ENCODE measurements around the gene PRPF6.

The PRPF6 gene

DNA sequence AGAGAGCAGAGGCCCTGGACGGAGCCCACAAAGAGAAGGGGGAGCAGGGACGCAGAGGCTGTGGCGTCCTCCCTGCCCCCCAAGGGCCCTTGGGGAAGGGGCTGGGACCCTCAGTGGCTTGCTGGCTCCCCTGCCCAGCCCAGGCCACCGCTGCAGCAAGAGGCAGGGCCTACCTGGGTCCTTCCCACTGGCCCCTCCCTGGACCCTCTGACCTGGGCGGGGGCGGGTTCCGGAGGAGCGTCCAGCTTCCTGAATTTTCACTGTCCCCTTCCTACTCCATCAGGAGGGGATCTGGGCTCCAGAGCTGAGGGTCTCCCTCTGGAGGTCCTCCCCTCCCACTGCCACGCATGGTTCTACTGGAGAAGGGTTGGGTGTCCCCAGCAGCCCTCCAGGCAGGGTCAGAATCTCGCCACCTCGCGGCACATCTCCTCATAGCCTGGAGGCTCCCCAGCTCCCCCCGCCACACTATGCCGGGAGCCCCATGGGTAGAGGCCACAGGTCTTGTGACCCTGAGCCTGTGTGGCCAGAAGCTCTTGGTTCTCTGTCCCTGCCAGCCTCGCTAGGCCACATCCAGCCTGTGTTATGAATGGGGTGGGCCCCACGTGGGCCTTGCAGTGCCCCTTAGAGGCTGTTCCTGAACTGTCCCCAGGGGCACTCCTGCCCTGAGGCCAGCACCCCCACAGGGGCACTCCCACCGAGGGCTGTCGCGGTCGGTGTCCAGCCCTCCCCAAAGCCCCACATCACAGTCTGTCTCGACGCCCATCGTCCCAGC lies 69.5 kb downstream of the PRPF6 start:
- DNase-seq, result no peak

DNA sequence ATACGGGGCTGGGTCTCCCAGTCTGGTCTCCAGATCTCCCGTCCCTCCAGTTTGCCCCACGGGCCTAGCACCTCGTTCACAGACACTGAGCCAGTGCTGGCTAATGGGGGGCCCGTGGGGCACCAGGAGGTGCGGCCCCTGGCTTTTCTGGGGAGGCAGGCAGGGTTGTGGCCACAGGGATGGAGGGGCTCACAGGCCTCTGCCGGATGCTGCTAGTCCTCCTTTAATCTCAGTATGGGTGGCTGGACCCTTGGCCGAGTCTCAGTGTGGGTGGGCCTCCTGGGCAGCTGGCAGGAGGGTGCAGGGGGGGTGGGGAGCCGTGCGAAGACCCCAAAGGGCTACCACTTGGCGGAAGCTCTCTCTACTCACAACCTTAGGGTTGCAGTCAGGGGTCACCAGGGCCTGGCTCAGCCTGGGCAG lies 70.1 kb downstream of the PRPF6 start:
- DNase-seq, result no peak

DNA sequence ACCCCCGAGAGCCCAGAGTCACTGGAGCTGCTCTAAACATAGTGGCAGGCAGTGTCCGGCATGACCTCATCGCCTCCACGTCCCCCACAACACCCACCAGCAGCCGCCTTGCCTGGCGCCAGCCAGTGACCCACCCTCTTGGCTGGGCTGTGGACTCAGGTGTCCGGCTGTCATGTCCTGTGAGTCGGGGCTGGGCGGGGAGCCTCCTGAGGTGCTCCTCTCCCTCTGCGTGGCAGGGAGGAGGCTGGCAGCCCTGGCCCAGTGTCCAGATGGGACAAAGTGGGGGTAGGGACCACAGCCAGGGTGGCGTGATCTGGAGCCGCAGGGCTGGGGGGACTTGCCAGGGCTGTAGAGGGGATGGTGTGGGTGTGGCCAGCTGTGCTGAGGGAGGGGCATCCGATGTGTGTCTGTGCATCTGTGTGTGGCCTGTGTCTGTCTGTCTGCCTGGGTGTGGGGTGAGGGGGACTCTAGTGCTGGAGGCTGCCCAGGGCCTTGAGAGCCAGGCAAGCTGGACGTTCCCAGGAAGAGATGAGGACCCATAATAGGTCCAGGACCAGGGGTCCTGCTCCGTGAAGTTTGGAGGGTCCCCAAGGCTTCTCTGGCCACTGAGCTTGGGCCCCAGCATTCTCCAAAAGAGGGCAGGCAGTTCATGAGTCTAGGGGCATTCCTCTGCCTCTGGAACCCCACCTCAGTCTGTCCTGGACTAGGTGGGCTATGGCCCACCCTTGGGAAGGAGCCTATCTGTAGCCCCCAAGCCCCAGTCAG lies 70.8 kb downstream of the PRPF6 start:
- DNase-seq, result no peak

GRCh38 chr20:64052326-64052722 lies 71.4 kb downstream of the PRPF6 start:
- no peak for DNase-seq

- no peak for DNase-seq
Measured at GRCh38 chr20:64052987-64053840, 72.3 kb downstream of the PRPF6 start.

DNA sequence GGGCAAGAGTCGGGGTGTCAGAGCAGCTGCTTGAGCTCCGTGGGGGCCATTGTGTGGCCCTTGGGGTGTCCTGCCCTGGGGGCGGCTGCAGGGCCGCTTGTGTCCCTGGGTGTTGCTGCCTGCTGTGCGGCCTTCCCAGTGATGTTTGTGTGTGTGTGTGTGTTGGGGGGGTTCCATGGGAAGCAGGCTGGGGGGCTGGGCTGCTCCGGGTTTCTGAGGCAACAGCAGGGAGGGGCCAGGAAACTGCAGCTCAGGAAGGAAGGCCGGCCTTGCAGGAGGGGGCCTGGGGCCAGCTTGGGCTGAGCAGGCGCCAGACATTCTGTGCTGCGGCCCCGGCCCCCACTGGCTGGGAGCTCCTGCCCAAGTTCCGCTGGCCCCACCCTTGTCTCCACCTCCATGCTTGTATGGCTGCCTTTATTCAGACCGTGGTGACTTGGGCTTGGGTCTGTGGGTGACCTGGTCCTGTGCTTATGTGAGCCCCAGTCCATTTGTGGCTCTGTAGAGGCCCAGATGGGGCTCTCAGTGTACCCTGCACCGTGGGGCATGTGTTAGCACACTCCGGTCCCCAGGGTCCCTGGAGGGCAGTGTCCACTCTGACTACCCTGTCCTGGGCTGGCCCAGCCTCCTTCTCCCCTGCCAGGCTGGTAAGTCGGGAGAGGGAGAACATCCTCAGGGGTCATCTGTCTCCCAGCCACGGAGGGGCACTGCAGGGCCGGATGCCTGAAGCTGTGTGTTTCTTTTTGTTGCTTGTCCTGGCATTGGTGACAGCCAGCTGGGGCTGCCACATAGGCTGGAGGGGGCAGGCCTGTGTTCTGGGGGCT lies 73.1 kb downstream of the PRPF6 start:
- DNase-seq, result no peak

GRCh38 chr20:64055396-64055892 lies 74.5 kb downstream of the PRPF6 start:
- DNase-seq, result no peak

DNA sequence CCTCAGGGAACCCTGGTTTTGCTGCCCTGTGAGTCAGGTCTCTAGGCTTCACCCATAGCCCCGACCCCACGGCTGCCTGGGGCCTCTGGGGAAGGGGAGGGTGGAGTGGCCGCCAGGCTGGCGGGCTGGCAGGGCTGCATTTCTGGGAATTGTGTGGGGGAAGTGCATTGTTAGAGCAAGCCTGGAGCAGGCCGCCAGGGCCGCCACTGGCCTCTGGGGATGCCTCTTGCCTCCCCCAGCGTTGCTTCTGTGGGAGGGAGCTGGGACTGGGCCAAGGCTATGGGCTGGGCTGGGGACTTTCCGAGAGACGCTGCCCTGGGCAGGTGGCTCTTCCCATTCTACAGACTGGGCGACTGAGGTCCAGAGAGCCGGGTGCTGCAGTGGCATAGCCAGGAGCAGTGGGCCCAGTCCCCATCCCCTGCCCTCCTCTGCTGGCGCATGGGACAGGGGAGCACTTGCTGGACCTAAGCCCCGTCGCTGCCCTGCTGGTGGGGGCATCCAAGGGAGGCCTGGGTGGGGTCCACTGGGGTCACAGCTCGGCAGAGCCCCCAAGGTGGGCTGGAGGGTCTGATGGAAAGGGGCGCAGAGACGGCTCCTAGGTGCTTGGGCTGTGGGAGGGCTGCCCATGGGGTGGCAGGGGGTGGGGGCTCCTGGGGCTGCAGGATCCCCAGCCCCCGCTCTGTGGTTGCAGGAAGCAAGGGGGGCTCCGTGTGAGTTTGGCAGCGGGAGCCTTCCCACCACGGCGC lies 75.1 kb downstream of the PRPF6 start:
- DNase-seq, result no peak

DNA sequence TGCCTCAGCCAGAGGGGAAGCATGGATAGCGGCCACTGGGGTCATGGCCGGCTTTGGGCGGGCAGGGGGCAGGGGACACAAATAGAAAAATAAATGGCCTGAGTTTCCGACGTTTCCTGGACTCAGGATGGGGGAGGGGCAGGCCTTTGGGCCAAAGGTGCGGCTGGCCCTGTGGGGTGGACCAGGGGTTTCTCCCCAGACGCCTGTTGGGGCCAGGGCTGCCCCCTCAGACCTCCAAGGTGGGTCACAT lies 75.6 kb downstream of the PRPF6 start:
- no peak for DNase-seq

GRCh38 chr20:64056889-64057627 lies 76.1 kb downstream of the PRPF6 start:
- DNase-seq, result no peak

DNA sequence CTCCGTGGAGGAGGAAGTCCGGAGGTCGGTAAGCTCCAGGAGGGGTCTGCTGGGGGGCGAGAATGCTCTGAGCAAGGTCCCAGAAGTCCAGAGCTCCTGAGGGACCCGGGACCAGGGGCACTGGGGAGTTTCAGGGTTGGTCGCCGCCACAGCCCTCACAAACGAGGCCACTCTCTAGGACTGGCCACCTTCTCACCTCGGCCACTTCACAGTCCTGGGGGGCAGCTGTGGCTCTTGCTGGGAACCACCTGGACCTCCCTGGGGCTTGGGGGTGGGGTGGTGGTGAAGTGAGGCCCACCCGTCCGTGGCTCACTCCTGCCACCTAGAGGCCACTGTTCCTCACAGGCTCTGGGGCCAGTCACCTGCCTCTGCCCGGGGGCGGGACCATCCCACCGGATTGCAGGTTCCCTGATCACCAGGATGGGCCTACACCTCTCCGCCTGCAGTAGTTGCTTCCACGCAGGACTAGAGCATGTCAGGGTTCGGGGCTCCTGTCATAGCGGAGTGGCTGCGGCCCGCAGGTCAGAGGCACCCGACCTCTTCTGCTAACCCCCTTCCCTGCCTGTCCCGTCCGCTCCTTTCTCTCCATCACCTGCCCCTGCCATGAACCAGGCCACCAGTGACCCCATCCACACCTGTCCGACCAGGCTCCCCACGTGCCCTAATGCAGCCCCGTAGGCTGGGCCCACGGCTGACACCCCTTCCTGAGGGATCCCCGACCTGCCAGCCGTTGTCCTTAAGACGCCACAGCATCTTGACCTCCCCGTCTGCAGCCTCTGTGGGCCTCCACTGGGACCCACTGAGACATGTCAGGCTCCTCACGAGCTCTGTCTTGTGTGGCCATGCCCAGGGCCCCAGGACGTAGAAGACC lies 76.9 kb downstream of the PRPF6 start:
- DNase-seq, result peak; percentile 66

DNA sequence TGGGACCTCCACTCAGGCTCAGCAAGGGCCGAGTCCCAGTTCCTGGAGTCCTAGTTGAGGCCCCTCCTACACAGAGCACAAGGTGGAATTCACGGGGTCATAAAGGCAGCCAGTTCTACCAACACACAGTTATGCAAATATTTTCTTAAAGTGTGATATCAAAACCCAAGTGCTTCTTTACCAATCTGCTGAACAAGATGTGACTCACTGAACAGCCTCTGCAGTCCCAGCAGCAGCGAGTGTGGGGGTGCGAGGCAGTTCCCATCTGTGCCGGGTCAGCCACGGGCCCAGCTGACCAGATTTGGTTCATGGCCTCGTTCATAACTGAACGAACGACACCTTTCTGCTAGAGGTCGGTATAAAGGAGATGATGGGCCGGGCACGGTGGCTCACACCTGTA lies 77.6 kb downstream of the PRPF6 start:
- no peak for DNase-seq

GRCh38 chr20:64062276-64062595 lies 81.3 kb downstream of the PRPF6 start:
- no peak for DNase-seq

GRCh38 chr20:64062596-64063388 lies 81.9 kb downstream of the PRPF6 start, which contains the start of gene TCEA2:
TCEA2 (plus strand) TSS chr20:64063198; CDS start chr20:64063313, 115 bp downstream.
- peak; percentile 92 for DNase-seq

GRCh38 chr20:64063389-64064144 lies 82.6 kb downstream of the PRPF6 start:
- no peak for DNase-seq

DNA sequence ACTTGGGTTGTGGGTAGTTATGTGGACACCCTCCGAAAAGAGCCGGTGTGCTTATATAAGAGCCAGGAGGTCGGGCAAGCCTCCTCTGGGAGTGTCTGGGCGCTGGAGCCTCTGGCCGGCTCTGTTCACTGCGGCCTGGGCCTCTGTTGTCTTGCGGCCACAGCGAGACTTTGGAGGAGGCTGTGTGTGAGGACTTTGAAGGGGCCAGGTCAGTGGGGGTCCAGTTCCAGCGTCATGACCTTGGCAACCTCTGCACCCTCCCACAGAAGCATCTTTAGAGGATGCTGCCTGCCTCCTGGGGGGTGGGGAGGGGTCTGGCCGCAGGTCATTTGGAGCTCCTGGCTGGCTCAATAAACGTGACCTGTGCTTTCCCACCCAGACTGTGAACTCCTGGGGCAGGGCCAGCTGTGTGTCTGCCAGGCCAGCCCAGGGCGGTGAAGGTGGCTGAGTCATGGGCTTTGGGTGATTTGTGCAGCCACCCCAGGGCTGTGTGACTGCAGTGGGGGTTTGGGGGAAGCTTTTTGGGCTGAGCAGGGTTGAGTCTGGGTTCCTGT lies 83.3 kb downstream of the PRPF6 start:
- DNase-seq, result no peak

DNA sequence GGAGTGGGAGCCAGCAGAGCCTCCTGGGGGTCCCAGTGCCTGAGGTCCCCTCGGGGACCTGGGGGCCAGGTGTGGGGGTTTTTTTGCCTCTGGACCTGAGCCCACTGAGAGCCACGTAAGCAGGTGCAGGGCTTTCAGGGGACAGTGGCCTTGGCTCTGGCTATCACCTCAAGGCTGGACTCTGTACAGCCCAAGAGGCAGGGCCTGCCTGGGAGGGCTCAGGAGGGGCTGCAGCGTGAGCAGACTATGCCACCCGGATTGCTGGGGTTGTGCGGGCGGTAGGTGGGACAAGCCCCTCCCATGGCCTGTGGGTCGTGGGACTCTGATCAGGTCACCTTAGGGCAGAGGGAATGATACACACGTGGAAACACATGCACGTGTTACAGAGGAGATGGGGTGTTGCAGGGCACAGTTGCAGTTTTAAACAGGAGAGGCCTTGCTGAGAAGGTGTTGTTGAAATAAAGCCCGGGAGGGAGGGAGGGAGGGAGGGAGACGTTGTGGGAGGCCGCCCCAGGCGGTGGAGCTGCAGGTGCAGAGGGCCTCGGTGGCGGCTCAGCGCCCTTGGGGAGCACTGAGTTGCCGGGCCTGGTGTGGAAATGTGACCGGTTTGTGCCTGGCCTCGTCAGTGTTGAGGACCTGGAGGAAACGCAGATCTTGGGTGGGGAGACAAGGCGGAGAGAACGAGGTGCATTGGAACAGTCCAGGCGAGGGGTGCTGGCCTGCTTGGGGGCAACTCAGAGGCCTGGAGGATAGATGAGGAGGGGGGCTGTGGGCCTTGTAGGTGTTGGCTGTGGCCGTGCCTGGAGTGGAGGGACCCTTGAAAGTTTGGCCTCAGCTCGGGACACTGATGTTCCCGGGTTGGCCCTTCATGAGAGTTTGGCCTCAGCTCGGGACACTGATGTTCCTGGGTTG lies 84.4 kb downstream of the PRPF6 start:
- no peak for DNase-seq

All from activated CD4-positive, alpha-beta T cell treated with anti-CD3 and anti-CD28 coated beads for 1 hour (primary cell).